Left lung (tissue), 14 donors: ENCODE measurements around the gene IGSF11. TPM values are rescaled to one million over a fixed set of nuclear protein-coding genes. Genes with fewer than 3 reads are reported as not detected.
A peak's percentile ranks its signal among the peaks of the same experiment; 100 is the strongest.
"Not testable (repeated sequence)": the region's sequence is repeated elsewhere in the genome, so short reads cannot be mapped to it uniquely, and the experiment has no call there.

Experiments
- ATAC-seq: fragments of 200-7000 bp; cut with Tn5 transposase; one replicate; pipeline ENCODE4 v1.9.1; 2020; ENCODE audit warnings: moderate library complexity
- DNase-seq, 4 donors: peaks; one replicate each; pipeline ENCODE4 v3.0.0-alpha.2; 2013 to 2020
- H3K27ac ChIP-seq, 2 donors: fragments of 200-600 bp; sonication (generic) in 1 of 2; one replicate each; pipeline versions ENCODE4 v1.5.0 to v1.8.0; 2020 to 2021
- H3K27me3 ChIP-seq, 2 donors: fragments of 200-600 bp; sonication (generic) in 1 of 2; one replicate each; pipeline versions ENCODE4 v1.5.0 to v1.8.0; 2020 to 2021
- H3K36me3 ChIP-seq, 2 donors: fragments of 200-600 bp; sonication (generic) in 1 of 2; one replicate each; pipeline versions ENCODE4 v1.5.0 to v1.8.0; 2020 to 2021
- H3K4me1 ChIP-seq, 2 donors: fragments of 200-600 bp; one replicate each; pipeline ENCODE4 v1.8.0; 2021
- H3K4me3 ChIP-seq, 2 donors: fragments of 200-600 bp; sonication (generic) in 1 of 2; one replicate each; pipeline versions ENCODE4 v1.5.0 to v1.8.0; 2020 to 2021; ENCODE audit warnings: mild to moderate bottlenecking in 1 of 2
- H3K9me3 ChIP-seq, 2 donors: fragments of 200-600 bp; sonication (generic) in 1 of 2; one replicate each; pipeline versions ENCODE4 v1.5.0 to v1.8.0; 2020 to 2021
- CTCF ChIP-seq, 2 donors: fragments of 200-600 bp; sonication (generic) in 1 of 2; IDR thresholded peaks; one replicate each; pipeline versions ENCODE4 v1.5.0 to v1.8.0; 2021; ENCODE audit warnings: antibody characterized with exemption in 2 of 2
- intact Hi-C, 2 donors: fragments of 100-400 bp; cut with DNase I; formaldehyde crosslinking; loops; one replicate each; pipeline versions ENCODE4 v1.11.2 to v1.14.2; 2022
- long read RNA-seq, 12 donors: library from polyadenylated mRNA in 2 of 12; unstranded in 2 of 12; transcript quantifications; one replicate each; pipeline ENCODE4 v2.0.0 and lab custom pipeline, GENCODE V29; 2019 to 2026
- polyA plus RNA-seq, 6 donors: library from polyadenylated mRNA; unstranded; fragments of 120-200 nt; gene quantifications; one replicate each; pipeline ENCODE4 v1.2.1, GENCODE V29; 2013; ENCODE audit not compliant: insufficient read length in 6 of 6
- total RNA-seq, 2 donors: library from RNA; stranded (reverse); fragmentation: NEBNext Ultra II Directional; extraction: Animal tissue kit (Norgen Biotek cat#: 25700); gene quantifications; one replicate each; pipeline ENCODE4 v1.2.1, GENCODE V29; 2021
- donor health status: DM: no; HTN: yes; CAD: no.
- donor health status: DM: no; HTN: no; CAD: no.

The IGSF11 gene
- total RNA-seq, result under 1 TPM; 0.06 to 0.24 TPM
- 1 to 10 TPM in 2 of 6 donors, under 1 TPM in 4; 0.41 to 1.3 (median 0.76) TPM for polyA plus RNA-seq
- long read RNA-seq, donor 1, result 0 reads
- long read RNA-seq, donor 2, result 0 reads
- long read RNA-seq, donor 3, result 0 reads
- long read RNA-seq, donor 4, result 0 reads
- long read RNA-seq, donor 5, result 0 reads
- long read RNA-seq, donor 6, result 0 reads
- long read RNA-seq, donor 7, result 0 reads
- long read RNA-seq, donor 8, result 0 reads
- long read RNA-seq, donor 9, result 0 reads
- long read RNA-seq, donor 10, result 0 reads
- long read RNA-seq, donor 11, partial matches to known transcripts, result 0 of 4 reads
- long read RNA-seq, donor 11, other reads (novel, unspliced or antisense), result 0 of 4 reads
- long read RNA-seq, donor 12, result 0 reads

GRCh38 chr3:119034256-119035013, at the start of gene IGSF11:
Gene IGSF11 (minus strand): TSS chr3:119034846. CDS start chr3:119034582, 264 bp downstream.
- TF ChIP-seq CTCF (IDR thresholded peaks at IDR 0.05), result peak in 1 of 2 donors; percentile 47
- Histone ChIP-seq H3K4me1 (no peaks in the 10 kb centered on the region), H3K27ac (no peak within 1 kb of the TSS), H3K36me3 (no peaks in the 10 kb centered on the region), H3K9me3 (no peaks in the 10 kb centered on the region), H3K4me3 (peak within 1 kb of the TSS; percentile 45 to 60), H3K27me3 (peaks cover 42 to 79% of the 10 kb centered on the region in 2 donors)
- ATAC-seq (peak; percentile 96), DNase-seq (peak; percentile 52 to 85 (median 74))
- intact Hi-C loops, result loop anchor here in 1 of 2 donors (10.0 kb wide), 1 partner anchor 150 kb away; no protein-coding TSS in a partner anchor

GRCh38 chr3:119080364-119080763, 45.7 kb upstream of the IGSF11 start:
- no peak for DNase-seq
- Histone ChIP-seq H3K4me1 (no peaks in the 10 kb centered on the region), H3K36me3 (no peaks in the 10 kb centered on the region), H3K4me3 (no peak overlapping the region), H3K27me3 (no peaks in the 10 kb centered on the region), H3K9me3 (peaks cover 0 to 2% of the 10 kb centered on the region in 2 donors), H3K27ac (no peak overlapping the region)
- TF ChIP-seq CTCF (IDR thresholded peaks at IDR 0.05), result no peak
- no peak for ATAC-seq
- intact Hi-C loops, result no loop called here

- DNase-seq, result peak in 1 of 4 donors; percentile 60
- ATAC-seq, result no peak
- peaks cover 0 to 11% of the 10 kb centered on the region in 2 donors for H3K9me3 ChIP-seq
- H3K4me1 ChIP-seq, result no peaks in the 10 kb centered on the region
- no peaks in the 10 kb centered on the region for H3K36me3 ChIP-seq
- no peaks in the 10 kb centered on the region for H3K27me3 ChIP-seq
- intact Hi-C loops, result no loop called here
- H3K4me3 ChIP-seq, result no peak overlapping the region
- no peak overlapping the region for H3K27ac ChIP-seq
- TF ChIP-seq CTCF (IDR thresholded peaks at IDR 0.05), result no peak
Measured at GRCh38 chr3:119073258-119074001, 38.8 kb upstream of the IGSF11 start.

- peaks cover 0 to 11% of the 10 kb centered on the region in 2 donors for H3K9me3 ChIP-seq
- H3K36me3 ChIP-seq, DNase-seq, H3K4me3 ChIP-seq, H3K27ac ChIP-seq, H3K27me3 ChIP-seq, ATAC-seq, H3K4me1 ChIP-seq, intact Hi-C loops: not testable (repeated sequence)
Measured at GRCh38 chr3:119072451-119072850, 37.8 kb upstream of the IGSF11 start.

GRCh38 chr3:119069725-119070124, 35.1 kb upstream of the IGSF11 start:
- TF ChIP-seq CTCF (IDR thresholded peaks at IDR 0.05), result no peak
- no peak for ATAC-seq

More at GRCh38 chr3:119069725-119070124, 35.1 kb upstream of the IGSF11 start:
- Histone ChIP-seq H3K27me3 (no peaks in the 10 kb centered on the region), H3K4me3 (no peak overlapping the region), H3K36me3 (no peaks in the 10 kb centered on the region), H3K27ac (no peak overlapping the region), H3K4me1 (no peaks in the 10 kb centered on the region), H3K9me3 (peaks cover 0 to 11% of the 10 kb centered on the region in 2 donors)
- intact Hi-C loops, result no loop called here
- no peak for DNase-seq
